HG02885 (cell line): ENCODE results near the gene HACD4.

Source experiments
- ATAC-seq: cut with Tn5 transposase; IDR thresholded peaks from one replicate; pipeline ENCODE4 v1.9.1; 2021; ENCODE audit warnings: mild to moderate bottlenecking; ENCODE audit not compliant: unreplicated experiment, poor library complexity

Gene HACD4

DNA sequence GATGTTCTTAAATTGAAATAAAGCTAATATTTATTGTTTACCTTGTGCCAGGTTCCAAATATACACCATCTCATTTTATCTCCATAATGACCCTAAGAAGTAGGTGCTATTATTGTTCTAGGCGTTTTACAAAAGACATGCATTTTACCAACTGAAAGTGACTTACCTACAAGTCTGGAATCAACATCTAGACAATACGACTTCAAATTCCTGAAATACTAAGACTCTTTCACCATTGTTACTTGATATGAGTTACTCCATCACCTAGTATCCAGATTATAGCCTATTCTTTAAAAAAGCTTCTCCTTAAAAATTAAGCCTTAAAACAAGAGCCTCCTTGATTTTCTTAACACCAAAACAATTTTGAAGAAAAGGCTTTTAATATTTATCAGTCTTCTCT, 13.3 kb downstream of the HACD4 start:
- ATAC-seq, result no peak

DNA sequence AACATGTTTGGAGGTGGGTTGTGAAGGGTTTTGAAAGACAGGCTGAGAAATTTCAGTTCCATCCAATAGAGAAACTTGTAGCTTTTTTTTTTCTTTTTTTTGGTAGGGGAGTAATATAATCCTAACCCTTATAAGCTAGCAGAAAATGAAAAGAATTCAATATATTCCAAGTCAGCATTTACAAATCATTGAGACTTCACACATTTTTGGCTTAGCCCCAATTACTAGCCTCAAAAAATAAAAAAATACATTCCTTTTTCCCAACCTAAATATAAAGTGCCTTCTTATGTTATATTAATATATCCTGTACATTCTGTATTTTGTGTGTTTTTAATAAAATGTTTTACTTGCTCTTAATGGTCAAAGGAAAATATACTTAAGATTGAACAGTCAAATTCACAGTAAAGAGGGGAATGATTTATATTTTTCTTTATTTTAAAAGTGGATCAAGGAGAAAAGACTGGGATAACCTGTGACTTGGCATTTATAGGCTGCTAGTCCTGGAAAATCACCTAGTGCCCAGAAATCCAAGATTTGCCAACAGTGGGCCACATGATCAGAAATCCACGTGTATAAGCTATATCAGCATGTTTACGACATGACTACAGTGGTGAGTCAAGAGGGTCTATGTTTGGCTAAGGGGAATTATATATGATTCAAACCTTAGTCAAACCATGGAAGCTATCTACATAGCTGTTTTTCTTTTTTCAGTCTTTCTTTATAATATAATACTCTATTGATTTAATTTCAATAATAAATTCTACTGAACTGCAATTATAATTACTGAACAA, 14.5 kb downstream of the HACD4 start:
- ATAC-seq, result no peak

DNA sequence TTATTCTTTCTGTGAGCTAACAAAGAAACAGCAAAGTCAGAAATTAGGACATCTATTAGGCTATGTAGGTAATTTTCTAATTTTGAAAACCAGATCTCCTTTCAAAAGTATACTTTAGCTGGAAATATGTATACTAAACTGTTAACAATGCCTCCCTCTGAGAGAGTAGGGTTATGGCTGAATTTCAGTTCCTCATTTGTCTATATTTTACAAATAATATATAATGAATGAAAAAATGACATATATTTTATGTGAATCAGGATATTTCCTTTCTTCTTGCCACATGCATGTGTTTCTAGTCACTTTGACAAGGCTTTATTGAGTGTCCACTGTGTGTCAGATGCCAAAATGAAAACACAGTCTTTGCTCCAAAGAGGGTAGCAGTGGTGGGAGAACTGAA, 15.4 kb downstream of the HACD4 start:
- peak; percentile 59 for ATAC-seq

DNA sequence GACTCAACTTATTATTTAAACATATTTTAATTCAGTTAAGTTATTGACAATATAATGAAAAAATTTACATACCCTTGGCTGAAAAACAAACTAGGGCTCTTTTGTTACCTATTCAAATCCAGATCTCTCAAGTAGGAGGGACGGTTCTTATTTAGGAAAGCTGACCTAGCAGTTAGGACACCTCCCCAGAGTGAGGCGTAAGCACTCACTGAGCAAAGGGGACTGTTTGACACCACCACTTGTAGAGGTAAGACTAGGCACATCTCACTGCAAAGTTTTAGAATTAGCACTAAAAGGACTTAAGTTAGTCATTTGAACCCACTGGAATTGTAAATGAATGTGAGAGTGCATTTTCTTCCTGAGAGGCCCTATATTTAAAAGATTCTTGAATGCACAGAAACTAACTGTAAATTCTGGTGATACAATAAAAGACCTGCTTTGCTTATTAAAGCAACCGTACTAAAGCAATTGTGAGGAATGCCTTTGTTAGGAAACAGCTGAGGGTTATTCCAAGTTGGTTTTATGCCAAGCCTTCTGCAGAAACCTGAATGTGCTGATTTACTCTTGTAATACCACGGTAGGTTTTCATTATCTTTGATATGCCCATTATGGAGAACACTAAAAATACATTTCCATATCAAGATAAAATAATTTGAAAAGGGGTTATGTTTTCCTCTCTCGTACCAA, 16.2 kb downstream of the HACD4 start:
- no peak for ATAC-seq

DNA sequence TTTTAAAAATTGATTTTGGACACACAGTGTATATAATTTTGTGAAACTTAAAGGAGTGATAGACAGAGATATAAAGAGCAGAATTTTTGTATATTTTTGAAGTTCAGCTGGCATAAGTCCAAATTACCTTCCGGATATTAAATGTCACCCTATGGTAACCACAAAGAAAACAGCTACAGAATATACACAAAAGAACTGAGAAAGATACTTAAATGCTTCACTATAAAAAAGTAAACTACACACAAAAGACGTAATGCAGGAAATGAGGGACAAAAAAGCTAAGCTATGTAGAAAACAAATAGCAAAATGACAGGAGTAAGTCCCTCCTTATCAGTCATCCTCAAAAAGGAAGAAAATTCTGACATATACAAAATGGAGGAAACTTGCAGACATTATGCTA, 29.4 kb downstream of the HACD4 start:
- no peak for ATAC-seq

DNA sequence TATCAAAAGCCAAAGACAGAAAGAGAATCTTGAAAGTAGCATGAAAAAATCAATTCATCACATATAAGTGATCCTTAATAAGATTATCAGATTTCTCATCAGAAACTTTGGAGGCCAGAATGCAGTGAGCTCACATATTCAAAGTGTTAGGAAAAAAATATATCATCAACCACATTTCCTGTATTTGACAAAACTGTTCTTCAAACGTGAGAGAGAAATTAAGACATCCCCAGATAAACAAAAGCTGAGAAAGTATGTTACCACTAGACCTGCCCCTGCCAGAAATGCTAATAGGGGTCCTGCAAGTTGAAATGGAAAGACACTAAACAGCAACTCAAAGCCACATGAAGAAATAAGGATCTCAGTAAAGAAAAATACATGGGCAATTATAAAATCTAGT, 29.9 kb downstream of the HACD4 start:
- no peak for ATAC-seq

DNA sequence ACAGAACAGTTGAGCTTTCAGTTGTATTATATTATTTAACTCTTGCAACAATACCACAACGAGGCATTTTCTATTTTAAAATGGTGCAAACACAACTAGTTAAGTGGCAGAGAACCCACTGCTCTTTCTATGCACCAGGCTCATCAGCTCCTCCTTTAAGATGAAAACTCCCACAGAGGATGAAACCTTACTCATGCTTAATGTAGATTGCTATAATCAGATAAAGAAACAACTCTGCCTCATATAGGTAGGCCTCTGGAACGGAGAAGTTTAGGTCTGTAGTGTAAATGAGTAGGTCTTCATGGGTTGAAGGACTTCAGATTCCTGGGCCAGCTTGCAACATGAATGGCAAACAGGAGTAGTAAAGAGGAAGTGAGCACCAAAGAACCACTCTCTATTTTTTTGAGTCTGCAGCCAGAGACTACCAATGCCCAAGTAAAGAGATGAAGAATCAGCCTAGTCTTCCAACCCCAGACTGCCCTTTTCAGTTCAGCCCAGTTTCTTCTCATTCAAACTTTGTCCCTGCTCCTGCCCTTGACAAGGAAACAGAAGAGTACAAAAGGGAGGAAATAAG, 33.9 kb downstream of the HACD4 start:
- ATAC-seq, result peak; percentile 88

DNA sequence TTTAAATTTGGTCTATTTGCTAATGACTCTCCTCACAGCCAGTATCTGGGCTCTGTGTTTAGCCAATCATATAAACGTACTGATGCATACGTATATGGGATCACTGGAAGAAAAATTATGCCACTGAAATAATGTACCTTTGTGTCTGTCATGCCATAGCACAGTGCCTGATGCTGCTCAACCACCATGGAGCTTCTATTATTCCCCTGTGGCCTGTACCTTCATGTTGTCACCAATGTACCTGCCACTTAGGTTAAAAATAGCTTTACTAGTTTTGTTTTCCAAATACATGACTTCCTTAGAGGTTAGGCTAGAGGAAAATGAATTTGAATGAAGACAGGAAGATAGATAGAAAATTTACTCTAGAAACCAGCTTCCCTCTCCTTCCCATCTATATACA, 34.6 kb downstream of the HACD4 start:
- ATAC-seq, result no peak

DNA sequence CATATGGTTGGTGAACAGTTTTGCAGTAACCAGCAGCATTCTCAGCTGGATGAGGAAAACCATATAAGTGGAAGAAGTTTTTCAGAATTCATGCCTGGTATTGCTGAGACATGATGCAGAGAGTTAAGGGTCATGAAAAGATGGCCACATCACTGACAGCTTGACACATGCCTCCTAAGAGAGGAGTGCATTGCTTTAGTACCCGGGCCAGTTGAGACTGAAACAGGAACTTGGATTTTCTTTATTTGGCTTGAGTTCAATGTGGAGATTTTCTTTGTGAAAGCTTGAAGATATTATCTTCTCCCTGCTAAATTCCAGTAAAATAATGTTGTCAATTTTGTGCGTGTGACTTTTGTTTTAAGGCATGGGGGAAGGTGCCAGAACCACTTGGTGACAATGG, 35.8 kb downstream of the HACD4 start:
- no peak for ATAC-seq

DNA sequence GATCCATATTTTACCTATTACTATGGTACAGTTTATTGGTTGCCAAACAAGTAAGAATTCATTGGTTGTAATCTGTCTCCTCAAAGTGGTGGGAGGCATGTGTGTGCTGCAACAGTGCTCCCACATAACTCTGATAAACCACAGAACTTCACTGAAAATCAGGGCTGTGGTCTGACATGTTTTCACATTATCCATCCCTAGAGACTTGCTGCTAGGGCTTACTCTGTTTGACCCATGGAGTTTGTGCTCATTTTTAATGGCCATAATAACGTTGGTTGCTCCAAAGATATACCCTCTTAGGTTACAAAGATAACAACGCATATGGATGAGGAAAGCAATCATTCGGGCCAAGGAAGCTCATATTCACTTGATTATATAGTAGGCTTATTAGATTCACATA, 37.0 kb downstream of the HACD4 start:
- no peak for ATAC-seq

DNA sequence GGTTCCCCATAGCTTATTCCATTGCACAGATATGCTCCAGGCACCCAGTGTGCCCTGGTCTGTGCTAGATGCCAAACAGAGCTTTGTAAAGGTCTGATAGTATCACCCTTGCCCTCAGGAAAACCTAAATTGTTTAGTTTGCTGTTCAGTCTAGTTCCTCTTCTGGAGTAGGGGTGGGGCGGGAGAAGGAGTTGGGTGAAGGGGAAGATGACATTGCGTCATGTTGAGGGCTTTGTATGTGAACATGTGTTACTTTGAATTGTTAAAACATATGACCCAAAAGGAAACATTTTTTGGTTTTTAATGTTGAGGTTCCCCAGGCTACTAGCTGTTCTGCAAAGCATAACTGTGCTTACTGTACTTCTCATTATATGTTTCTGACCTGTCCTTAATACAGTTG, 40.6 kb downstream of the HACD4 start:
- no peak for ATAC-seq

DNA sequence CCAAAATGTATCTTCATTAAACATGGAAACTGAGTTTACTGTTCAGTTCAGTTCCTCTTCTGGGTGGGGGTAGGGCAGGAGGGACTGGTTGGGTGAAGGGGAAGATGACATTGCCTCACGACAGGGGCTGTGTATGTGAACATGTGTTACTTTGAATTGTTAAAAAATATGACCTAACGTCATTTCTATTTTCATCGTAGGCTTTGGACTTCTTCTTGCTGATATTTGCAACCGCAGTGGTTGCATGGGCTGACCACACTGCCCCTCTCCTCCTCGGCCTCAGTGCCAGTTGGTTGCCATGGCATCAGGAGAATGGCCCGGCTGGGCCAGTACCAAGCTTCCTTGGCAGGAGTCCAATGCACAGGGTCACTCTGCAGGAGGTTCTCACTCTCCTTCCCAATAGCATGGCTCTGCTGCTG, 41.5 kb downstream of the HACD4 start:
- ATAC-seq, result no peak

DNA sequence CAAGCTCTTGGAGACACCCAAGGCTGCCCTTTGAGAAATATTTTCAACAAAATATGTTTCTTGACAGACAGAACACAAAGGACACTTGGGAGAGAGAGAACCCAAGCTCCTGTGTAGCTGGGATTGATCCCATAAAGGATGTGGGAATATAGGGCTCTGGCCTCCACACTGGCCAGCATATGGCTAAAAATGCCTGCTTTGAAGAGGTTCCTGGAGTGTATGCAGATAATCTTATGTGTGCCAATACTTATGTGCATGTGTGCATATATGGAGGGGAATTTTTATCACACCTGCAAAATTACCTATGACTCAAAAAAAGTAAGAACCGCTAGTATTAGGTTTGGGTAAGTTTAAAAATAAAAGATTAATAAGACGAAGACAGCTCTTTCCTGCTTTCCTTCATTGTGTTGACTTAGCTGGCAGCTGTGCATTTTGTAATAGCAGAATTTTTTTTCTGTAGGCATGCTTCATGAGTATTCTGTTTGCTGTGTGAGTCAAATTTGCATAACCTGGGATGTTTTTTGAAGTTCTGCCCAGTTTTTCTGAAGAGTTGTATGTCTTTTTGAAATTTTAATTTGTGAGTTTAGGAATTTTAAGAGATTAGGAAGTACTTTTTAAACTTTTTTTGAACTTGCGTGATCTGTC, 42.6 kb downstream of the HACD4 start:
- ATAC-seq, result no peak

DNA sequence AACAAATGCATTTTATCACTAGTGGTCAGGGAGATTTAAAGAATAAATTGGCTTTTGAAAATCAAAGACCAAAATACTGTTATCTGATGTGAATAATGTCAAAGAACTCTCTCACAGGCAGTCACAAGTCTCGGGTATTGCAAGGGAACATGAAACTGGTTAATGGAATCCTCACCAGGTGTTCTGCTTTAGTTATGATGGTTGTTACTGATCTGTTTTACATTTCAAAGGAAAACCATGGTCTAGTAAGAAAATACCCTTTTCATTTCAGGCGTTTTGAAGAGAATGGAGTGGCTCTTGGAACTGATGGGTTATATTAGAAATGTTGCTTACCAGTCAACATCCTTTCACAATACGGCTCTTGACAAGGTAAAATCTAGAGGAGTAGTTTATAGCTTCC, 43.4 kb downstream of the HACD4 start:
- no peak for ATAC-seq

DNA sequence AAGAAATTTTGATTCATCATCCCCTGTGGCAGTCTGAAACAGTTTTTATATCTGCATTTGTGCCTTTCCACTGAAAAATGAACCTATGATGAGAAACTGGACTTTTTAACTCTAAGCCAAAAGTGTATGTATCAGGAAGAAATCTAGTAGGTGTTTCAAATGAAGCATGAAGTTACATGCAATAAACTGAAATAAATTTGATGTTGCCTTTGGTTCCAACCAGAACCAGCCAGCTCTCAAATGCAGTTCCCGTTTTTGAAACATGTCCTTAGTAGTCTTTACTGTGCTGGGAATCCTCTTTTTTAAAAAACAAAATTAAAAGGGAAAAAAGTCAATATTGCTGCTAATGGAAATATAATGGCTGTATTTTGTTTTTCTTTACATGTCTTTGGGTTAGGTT, 43.9 kb downstream of the HACD4 start:
- ATAC-seq, result no peak

DNA sequence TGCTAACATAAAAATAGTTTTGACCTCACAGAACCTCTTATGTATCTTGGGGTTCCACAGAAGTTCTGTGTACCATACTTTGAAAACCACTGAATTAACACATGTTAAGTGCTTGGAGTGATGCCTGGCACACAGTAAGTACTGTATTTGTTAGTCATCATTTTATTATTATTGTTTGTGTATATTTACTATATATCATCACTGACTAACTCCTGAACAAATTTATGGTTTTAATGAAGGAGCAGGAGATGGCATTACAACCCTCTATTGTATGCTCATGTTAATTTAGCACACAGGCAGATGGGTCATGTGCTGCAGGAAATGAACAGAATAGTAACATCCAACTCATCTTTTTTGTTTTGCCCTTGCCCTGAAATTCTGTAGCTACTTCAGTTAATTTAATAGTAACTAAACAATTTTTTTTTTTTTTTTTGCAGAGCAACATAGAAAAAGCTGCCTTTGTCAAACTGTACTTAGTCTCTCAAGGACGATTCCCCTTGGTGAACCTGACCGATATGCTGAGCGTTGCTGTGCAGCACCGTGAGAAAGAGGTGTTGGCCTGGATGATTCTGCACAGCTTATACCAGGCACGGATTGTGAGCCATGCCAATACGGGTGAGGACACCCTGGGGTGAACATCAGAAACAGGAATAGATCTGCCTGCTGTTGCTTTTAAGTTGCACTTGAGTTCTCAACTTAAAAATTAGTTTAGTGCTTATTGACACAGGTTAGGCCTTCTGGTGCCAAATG, 45.4 kb downstream of the HACD4 start:
- ATAC-seq, result no peak

DNA sequence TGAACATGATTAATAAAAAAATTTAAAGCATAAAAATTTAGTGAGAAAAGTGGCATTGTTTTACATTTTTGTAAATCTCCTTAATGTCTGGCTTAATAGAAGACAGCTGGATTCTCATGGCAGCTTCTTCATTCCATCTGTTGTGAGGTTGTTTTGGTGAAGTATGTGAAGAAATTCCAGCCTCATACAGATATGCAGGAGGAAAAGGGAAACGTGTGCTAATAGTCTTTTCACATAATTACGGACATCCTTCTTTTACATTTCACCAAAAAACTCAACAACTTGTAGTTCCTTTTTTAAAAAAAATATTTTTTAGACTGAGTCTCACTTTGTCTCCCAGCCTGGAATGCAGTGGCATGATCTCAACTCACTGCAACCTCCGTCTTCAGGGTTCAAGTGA, 46.9 kb downstream of the HACD4 start:
- no peak for ATAC-seq

DNA sequence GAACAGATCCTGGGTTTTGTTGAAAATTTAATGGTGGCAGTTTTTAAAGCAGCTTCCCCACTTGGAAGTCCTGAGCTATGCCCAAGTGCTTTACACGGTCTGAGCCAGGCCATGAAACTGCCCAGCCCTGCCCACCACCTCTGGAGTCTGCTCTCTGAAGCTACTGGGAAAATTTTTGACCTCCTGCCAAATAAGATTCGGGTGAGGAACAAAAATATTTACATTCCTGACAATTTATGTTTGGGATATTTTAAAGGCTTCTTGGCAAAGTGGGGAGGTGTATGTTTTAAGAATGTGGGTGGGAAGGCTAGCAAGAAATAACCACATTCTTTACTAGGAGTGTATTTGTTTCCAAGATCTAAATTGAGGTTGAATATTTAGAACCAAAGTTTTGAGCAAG, 50.0 kb downstream of the HACD4 start:
- peak; percentile 8 for ATAC-seq

DNA sequence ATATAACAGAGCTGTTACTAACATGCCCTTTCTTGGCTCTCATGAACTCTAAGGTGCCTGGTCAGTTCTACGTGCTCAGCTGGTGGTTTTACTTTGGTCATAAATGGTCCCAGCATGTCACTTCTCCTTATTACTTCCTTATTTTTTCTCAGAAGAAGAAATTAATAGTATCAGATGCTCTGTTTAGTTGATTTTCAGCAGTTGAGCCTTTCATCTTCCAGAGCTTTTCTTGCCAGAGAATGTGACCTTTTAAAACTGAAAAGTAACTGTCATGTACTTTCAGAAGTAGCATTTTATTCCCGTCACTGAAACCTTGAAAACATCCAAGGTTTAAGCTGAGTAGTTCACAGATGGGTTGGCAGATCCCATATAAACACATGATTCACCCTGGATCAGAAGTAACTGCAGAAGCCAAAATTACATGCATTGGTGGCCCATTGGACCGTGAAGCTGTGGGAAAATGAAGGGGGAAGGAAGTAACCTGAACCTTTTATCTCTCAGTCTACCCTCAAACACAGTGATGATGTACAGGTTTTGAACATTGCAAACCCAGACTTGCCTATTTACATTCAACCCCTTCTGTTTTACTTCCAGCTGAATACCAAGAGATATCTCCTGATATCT, 50.5 kb downstream of the HACD4 start:
- ATAC-seq, result peak; percentile 92

DNA sequence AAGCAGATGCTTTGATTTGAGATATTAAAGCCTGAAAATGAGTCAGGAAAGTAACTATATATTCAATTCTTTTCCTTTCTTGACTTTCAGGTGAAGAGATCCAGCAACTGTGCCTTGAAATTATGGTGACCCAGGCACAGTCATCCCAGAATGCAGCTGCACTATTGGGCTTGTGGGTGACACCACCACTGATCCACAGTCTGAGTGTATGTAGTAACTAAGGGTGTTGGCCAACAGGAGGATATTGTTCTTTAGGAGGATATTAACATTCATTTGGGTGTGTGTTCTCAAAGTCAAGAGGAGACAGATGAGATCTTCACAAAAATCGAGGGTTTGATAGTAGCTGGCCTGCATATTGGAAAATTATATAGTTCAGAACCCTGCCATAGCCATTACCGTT, 53.2 kb downstream of the HACD4 start:
- ATAC-seq, result no peak
